ENCODE measurements around the gene AP3S2.
A peak's percentile ranks its signal among the peaks of the same experiment; 100 is the strongest.
"Not testable (repeated sequence)": the region's sequence is repeated elsewhere in the genome, so short reads cannot be mapped to it uniquely, and the experiment has no call there.

AP3S2 gene

DNA sequence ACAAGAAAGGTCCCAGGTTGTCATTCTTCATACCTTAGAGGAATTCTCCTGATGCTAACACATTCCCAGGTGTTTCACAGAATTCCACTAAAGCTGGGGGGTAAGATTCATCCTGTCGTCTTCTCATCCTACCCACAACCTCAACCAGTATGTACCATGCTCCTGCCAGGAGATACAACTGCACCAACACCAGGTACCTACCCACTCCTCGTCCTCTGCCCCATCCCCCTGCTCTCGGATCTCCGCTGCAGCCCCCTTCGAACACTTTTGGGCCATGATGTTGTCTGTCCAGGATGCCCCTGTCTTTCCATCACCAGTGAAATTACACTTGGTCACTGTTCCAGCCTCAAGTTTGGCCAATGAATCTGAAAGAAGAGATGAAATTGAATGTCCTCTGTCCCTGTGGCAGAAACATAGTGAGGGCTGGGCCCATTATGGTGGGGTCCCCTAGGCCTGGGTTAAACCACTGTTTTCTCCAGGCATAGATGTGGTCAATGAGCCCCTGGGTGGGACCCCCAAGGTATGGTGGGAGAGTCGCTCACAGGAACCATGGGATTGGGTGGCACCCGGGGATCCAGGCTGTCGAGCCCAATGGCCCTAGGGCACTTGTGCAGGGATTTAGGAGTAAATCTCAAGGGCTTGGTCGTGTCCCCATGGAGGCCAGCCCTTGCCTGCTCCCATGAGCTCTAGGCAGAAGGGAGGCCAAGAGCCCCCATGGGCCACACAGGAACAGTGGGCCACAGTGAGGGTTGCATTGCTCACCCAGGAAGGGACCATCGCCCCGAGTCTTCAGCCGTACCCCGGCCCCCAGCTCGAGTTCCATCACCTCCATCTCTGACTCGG, 9.4 kb upstream of the AP3S2 start:
- DNase-seq, result no peak

DNA sequence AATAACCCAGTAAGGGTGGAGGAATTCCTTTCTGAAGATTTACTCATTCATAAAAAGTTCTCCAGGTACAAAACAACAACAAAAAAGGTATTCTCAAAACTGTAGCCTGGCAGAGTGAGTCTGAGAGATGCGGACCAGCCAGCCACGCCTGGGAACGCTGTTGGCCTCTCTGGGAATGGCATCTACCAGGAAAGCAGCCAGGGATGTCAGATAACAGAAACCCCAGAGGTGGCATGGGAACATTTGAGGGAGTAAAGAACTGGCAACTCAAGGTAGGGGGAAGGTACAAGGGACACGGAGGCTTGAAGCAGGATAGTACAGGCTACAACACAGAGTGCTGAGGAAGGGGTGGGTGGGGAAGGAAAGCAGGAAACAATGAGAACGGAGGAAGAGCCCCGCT, 7.1 kb upstream of the AP3S2 start:
- no peak for DNase-seq

DNA sequence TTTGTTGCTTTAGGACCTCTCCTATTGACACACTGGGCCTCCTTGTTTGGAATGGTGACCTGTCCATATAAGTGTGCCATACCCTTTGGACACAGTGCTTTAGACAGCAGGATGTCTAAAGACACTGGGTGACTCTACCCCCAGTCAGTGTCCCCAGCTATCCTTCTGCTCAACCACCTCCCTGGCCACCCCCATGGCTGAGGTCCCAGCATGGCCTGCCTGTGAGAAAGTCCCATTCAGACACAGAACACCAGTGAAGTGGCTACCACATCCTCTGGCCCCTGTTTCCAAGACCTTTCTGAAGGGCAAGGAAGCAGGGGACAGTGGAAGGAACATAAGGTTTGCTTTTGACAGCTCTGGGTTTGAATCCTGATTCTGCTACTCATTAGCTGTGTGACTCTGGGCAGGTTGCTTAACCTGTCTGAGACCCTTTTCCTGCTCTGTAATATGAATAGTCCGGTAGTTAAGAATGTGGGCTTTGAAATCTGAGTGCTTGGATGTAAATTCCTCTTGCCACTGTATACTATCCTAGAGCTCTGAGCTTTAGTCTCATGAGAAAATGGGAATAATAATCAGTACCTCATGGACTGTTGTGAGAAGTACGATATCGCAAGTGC, 6.3 kb upstream of the AP3S2 start:
- DNase-seq, result no peak

DNA sequence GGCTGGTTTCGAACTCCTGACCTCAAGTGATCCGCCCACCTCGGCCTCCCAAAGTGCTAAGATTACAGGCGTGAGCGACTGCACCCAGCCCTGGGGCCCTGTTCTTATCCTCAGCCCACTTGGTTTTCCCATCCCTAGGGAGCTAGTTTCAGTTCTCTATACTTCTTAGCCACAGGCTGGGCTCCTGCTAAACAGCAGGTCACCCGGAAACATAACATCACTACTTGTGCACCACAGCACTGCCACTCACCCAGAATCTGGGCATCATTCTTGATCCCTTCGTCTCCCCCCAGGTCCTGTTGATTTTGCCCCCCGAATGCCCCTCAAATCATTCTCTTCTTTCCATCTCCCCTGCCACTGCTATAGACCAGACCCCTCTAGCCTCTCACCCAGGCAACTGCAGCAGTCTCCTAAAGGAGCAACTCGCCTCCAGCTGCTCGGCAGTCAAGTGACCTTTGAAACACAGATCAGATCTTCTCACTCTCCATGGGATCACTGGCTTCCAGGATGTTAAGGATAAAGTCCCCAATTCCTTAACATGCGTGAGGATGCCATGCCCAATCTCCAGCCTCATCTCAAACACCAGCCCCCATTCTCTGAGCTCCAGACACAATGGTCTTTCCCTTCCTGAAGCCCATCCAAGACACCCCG, 5.6 kb upstream of the AP3S2 start:
- no peak for DNase-seq

DNA sequence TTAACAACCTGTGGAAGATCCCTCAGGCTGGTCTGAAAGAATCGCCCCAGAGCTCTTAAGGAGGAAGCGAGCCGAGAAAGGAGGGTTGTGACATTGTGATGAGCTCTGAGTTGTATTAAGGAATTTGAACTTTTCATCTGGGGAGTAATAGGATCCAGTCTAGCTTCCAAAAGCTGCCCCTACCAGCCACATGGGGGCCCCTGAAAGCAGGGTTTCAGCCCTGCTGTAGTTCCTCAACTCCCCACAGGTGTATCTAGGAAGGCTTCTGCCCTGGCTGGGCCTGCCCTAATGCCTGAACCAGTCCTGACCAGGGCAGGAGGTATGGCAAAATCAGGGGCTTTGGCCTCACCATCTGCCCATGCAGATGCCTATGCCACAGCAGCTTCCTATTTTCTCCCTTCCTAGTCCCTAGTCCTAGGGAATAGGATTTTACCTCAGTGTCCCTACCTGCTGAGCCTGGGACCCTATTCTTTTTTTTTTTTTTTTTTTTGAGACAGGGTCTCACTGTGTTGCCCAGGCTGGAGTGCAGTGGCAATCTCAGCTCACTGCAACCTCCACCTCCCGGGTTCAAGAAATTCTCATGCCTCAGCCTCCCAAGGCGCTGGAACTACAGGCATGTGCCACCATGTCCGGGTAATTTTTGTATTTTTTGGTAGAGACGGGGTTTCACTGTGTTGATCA, 5.0 kb upstream of the AP3S2 start:
- DNase-seq, result peak; percentile 41

DNA sequence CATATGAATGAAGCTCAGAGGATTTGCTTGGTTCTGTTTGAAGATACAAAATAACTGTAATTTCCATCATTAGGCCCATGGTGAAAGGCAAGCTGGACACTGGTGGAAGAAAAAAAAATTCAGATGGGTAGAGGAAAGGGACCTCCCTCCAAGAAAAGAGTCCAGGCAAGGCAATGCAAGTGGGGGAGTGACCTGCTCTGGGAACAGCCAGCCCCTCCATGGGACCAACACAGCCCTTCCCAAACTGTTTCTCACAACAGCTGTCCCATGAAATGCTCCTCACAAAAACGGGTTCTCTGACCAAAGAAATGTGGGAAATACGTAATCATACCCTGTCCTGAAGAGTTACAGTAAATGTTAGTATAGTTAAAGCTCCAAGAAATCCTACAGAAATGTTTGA, 4.4 kb upstream of the AP3S2 start:
- DNase-seq, result no peak

DNA sequence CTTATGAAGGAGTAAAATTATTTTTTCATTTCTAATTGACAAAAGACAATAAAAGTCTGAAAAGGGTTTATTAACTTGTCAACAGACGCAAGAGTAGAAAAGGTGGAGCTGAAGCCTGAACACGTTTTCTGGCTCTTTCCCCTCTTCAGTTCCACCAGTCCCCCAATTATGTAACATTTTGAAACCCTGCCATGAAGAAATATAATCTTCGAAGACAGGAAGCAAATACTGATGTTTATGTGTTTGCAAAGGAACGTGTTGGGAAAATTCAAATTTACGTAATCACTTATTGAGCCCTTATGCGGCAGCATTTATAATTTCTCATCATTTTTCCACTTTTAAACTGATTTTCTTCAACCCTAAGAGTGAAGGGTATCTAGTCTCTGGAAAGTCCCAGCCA, 767 bp downstream of the AP3S2 start:
- no peak for DNase-seq

DNA sequence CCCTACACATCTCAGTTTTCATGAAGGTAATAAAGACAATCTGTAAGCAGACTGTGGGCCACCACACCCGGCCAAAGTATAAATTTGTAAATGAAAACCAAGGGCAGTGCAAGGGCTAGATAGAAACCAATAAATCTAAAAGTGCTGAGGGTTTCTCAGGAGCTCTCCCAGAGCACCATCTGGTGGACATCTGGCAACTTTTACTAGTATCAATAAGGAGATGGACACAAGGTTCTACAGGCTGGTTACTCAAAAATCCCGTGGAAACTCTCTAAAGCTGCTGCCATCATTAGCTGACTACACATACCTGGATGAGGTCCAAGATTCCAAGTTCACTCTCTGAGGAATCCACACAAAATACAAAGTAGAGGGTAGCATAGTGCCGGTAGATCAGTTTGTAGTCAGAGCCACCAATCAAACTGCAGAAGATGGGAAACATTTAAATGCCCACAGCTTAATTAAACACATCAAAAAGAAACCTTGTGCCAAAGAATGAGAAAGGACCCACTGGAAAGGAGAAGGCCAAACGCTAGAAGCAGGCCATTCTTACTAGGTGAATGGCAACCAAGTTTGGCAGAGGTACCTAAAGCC, 5.5 kb downstream of the AP3S2 start:
- peak; percentile 20 for DNase-seq

DNA sequence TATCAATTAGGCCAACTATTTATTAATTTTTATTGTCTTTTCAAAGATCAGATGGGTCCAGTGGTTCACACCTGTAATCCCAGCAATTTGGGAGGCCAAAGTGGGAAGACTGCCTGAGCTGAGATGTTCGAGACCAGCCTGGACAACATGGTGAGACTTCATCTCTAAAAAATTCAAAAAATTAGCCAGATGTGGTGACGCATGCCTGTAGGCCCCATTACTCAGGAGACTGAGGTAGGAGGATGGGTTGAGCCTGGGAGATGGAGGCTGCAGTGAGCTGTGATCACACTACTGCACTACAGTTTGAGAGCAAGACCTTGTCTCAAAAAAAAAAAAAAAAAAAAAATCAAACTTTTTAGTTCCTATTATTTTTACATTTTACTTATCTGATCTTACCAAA, 8.2 kb downstream of the AP3S2 start:
- no peak for DNase-seq

DNA sequence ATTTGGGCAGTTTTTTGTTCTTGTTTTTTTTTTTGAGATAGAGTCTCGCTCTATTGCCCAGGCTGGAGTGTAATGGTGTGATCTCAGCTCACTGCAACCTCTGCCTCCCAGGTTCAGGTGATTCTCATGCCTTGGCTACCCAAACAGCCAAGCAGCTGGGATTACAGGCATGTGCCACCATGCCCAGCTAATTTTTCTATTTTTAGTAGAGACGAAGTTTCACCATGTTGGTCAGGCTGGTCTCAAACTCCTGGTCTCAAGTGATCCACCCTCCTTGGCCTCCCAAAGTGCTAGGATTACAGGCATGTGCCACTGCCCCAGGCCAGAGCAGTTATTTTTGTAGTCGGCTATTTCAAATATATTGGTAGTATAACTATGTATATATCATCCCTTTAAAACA, 8.6 kb downstream of the AP3S2 start:
- DNase-seq, result not testable (repeated sequence)

DNA sequence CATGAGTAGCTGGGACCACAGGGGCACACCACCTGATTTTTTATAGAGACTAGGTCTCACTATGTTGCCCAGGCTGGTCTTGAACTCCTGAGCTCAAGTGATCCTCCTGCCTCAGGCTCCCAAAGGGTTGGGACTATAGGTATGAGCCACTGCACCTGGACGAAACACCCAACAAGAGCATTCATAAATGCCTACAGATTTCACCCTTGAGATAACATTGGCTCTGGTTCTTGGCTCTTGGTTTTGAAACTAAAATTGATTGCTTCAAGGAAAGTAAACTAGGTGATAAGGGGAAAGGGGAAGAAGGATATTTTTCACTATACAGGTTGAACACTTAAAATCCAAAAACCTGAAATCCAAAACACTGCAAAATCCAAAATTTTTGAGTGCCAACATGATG, 10.3 kb downstream of the AP3S2 start:
- no peak for DNase-seq

DNA sequence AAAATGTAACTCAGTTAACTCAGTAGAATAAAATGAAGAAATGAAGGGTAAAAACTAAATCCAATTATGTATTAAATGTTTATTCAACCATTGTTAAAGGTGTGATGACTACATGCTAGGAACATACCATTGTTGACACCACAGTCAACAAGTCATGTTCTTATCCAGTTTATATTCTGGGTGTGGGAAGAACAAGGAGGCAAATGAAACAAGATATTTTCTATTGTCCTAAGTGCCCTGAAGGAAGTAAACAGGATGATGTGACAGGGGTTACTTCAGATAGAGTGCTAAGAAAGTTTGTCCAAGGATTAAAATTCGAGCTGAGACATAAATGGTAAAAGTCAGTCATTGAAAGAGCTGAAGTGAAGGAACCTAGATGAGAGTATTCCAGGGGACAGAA, 13.1 kb downstream of the AP3S2 start:
- no peak for DNase-seq

DNA sequence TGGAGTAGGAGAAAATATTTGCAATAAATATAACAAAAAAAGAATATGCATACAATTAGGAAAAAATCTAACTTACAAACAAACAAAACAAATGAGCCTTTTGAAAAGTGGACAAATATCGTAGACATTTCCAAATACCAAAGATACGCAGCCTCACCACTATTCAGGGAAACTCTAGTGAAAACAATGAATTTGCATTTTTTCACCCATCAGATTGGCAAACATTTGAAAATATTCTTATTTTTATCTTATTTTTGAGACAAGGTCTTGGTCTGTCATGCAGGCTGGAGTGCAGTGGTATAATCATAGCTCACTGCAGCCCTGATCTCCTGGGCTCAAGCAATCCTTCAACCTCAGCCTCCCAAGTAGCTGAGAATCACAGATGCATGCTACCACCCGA, 15.5 kb downstream of the AP3S2 start:
- DNase-seq, result no peak

DNA sequence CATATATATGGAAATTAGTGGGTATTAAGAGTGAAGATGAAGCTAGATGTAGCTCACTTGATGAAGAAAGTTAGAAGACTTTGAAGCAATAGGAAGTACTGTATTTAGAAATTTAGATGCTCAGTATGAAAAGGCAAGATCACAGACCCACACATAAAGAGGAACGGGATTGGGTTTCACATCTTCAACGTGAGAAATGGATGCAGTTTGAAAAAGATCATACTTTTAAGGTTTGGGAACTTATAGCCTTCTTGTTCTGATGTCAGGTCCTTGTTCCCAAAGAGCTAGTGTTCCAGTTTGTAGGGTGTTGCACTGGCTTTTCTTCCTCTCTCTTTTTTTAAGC, 16.7 kb downstream of the AP3S2 start:
- DNase-seq, result no peak

DNA sequence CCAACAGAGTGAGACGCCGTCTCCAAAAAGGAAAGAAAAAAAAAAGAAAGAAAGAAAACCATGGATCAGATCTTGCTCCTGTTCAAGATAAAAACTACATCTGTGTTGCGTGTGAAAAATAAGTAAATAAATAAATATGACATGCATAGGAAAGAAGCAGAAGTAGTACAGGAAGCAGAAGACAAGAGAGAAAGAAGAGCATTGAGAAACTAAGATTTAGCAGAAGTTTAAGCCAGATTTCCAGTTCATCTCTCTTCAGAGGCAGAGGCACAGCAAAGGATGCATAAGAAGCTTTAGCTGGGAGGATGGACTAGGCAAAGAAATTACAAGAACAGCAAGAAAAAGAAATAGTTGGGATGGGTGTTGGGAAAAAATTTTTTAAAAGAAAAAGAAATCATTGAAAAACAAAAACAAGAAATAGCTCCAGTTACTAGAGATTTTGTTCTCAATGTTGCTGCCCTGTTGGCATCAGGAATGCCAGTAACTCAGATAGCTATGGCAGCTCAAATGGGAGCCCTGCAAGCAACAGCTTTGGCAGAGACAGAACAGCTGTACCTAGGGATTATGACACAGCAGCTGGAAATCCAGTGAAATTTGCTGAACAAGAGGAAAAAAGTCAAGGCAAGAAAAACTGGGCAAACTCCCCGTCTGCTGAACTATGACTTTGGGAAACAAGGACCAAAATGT, 17.3 kb downstream of the AP3S2 start:
- no peak for DNase-seq

DNA sequence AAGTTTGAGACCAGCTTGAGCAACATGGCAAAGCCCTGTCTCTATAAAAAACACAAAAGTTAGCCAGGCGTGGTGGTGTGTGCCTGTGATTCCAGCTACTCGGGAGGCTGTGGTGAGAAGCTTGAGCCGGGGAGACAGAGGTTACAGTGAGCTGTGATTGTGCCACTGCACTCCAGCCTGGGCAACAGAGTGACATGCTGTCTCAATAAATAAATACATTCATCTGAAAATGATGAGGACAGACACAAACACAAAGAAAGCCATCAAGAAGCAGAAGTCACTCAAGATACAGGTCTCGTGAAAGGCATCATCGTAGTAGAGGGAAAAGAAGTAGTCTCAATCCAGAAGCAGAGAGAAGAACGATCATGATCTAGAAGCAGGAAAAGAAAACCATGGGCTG, 18.1 kb downstream of the AP3S2 start:
- no peak for DNase-seq

DNA sequence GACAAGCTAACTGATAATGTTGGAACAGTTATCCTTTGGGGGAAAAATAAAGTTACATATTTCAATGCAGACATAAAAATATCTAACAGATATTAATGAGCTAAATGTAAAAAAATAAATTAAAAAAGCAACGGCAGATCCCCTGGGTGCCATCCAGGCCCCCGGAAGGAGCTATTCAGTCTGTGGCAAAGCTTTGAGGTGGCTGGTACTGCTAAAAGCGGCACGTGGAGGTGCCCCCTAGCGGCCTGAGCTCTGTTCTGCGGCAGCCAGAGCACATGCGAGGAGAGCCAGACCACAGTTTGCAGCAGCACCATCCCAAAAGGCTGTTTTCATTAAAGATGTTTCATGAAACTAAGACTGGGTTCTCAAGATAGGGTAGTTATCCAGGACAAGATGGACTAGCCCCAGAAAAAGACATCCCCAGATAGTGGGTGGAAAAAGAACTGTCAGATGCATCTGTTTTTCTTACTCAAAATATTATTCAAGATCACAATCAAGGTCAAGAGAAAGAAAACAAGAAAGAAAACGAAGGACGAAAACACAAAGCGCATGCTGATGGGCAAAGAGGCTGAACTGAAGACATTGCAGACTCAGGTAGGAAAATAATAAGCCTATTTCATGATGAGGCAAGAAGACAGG, 18.7 kb downstream of the AP3S2 start:
- DNase-seq, result peak; percentile 85

DNA sequence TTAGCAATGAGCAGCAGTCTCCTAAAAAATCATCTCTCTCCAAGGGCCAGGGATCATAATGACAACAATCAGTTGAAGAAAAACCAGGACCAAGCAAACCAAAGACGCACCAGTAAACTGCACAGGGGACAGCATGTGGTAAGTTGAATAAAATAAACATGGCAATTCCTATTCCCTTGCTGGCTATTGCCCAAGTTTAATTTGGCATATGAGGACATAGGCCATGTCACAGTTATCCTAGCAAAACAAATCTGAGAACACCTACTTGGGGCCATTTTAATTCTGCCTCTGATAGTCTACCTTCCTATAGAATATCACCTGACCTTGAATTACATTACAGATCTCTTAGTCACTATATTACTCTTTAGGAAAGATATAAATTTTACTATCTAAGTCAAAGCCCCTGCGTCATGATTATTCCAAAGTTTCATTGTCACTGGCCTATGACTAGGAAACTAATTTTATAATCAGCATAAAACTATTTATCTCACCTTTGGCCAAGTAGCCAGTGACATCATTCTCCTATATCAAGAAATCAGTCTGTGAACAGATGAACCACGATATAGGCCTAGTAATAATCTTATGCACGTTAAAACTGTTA, 23.0 kb downstream of the AP3S2 start:
- no peak for DNase-seq

DNA sequence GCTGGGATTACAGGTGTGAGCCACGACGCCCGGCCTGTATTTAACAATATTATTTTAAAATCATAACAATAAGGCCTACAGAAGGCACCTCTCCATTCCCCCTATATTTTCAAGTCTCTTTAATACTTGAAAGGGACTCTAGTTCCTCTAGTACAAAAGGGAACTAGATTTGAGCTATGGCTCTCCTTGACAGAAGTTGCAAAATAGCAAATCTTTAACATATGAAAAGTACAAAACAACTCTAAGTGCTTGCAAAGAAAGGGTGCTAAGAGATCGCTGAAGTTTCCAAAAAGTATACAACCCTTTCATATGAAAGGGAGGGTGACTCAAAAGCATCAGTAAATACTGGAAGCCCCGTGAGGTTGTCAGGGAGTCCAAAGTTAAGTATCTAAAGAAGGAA, 23.8 kb downstream of the AP3S2 start:
- DNase-seq, result no peak

DNA sequence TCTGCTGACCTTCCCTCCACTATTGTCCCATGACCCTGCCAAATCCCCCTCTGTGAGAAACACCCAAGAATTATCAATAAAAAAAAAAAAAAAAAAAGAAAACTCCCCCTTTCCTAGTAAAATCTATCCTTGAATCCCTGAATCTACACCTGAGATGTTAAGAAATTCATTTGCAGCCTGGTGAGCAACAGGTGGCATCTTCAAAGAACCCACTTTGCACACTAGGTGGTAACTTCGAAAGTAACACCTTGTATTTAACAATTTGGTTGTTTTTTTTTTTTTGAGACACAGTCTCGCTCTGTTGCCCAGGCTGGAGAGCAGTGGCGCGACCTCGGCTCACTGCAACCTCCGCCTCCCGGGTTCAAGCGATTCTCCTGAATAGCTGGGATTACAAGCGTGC, 24.3 kb downstream of the AP3S2 start:
- not testable (repeated sequence) for DNase-seq

DNA sequence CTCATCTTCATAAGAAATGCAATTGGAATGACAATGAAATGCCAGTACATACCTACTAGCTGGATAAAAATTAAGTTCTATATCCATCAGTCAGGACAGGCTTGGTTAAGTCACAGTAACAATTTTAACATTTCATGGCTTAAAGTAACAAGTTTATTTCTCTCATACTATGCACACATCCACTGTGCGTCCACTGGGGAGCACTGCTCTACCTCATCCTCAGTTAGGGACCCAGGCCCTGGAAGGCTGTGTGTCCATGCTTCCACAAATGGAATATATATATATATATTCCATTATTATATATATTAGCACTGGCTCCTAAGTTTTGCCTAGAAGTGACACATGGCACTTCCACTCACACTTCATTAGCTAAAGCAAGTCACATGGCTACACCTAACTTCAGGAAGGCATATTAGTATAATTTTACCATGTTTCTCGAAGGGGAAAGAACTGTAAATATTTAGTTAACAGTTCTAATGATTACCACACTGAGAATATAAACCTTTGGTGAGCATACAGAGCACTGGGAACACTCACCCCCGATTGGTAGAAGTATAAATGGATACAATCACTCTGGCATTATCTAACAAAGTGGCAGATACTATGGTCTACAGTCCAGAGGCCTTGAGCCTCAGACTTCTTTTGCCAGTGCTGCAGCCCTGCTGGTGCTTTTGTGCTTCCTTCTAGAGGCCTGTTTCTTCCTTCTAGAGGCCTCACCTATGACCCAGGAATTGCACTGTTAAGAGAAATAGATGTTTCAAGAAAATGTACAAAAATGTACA, 28.6 kb downstream of the AP3S2 start:
- no peak for DNase-seq
